ENCODE measurements around the gene MT1X.
A peak's percentile ranks its signal among the peaks of the same experiment; 100 is the strongest.

GRCh38 chr16:56667581-56668571 is 14.4 kb upstream of the MT1X start, which contains the start of gene MT1G:
- peak; percentile 4 for TF ChIP-seq CTCF (IDR thresholded peaks at IDR 0.05; ENCODE audit: low read depth, low read length, missing input control)
- TF ChIP-seq FOXA1 (IDR thresholded peaks at IDR 0.05), result no peak
- TF ChIP-seq JUND (IDR thresholded peaks at IDR 0.05), result peak in 1 of 2 donors; percentile 58
- peak; percentile 94 for TF ChIP-seq TAF1 (conservative IDR thresholded peaks at IDR 0.05)
- TF ChIP-seq ZBTB33 (IDR thresholded peaks at IDR 0.05), result peak; percentile 48
- peak in 1 of 2 donors; percentile 16 for TF ChIP-seq GABPA (IDR thresholded peaks at IDR 0.05 in 1 of 2, conservative IDR thresholded peaks at IDR 0.05 in 1 of 2)
- peak; percentile 59 for TF ChIP-seq YY1 (IDR thresholded peaks at IDR 0.05)
